Stimulated activated naive B cell treated with anti-CD40 and anti-IgM and Interleukin-4, amounts not matched to agents 10 μg/mL and 1 μg/mL and 100 μg/mL, for 72 hours (primary cell): ENCODE data around the gene GPR17.

ENCODE experiments used
- ATAC-seq, 2 donors: fragments of 150-1000 bp; cut with Tn5 transposase; replicated peaks; 2 replicates each; pipeline ENCODE4 v1.10.0; 2021; ENCODE audit warnings: moderate library complexity in 1 of 2
- DNase-seq: peaks from one replicate; pipeline ENCODE4 v3.0.0; 2021
- H3K27ac Mint-ChIP-seq: one replicate; pipeline ENCODE4 v1.8.0; 2022; ENCODE audit warnings: mild to moderate bottlenecking, mixed read lengths
- H3K27me3 Mint-ChIP-seq, 2 donors: one replicate each; pipeline ENCODE4 v1.8.0; 2022; ENCODE audit warnings: mixed read lengths in 2 of 2
- H3K36me3 Mint-ChIP-seq, 2 donors: one replicate each; pipeline ENCODE4 v1.8.0; 2022; ENCODE audit warnings: mixed read lengths in 2 of 2, mild to moderate bottlenecking in 1 of 2
- H3K4me1 Mint-ChIP-seq, 2 donors: one replicate each; pipeline ENCODE4 v1.8.0; 2022; ENCODE audit warnings: mixed read lengths in 2 of 2, mild to moderate bottlenecking in 1 of 2
- H3K4me3 Mint-ChIP-seq, 2 donors: one replicate each; pipeline ENCODE4 v1.8.0; 2022; ENCODE audit warnings: mild to moderate bottlenecking in 2 of 2, mixed read lengths in 2 of 2, moderate library complexity in 1 of 2
- H3K9me3 Mint-ChIP-seq, 2 donors: one replicate each; pipeline ENCODE4 v1.8.0; 2022; ENCODE audit warnings: mixed read lengths in 2 of 2, mild to moderate bottlenecking in 1 of 2

GPR17 gene

GRCh38 chr2:127637725-127638252 lies 8.2 kb upstream of the GPR17 start:
- peaks cover 4 to 33% of the 10 kb centered on the region in 2 donors for H3K36me3 Mint-ChIP-seq

GRCh38 chr2:127638361-127639110 lies 7.4 kb upstream of the GPR17 start:
- peak overlapping the region; percentile 95 for H3K27ac Mint-ChIP-seq
- ATAC-seq: no peak
- DNase-seq: no peak
- peaks cover 62 to 93% of the 10 kb centered on the region in 2 donors for H3K4me1 Mint-ChIP-seq
- H3K4me3 Mint-ChIP-seq: peak overlapping the region; percentile 43 to 71
- peaks cover 4 to 33% of the 10 kb centered on the region in 2 donors for H3K36me3 Mint-ChIP-seq
- H3K27me3 Mint-ChIP-seq: no peaks in the 10 kb centered on the region
- no peaks in the 10 kb centered on the region for H3K9me3 Mint-ChIP-seq

More at GRCh38 chr2:127637725-127638252, 8.2 kb upstream of the GPR17 start:
- ATAC-seq (peak; percentile 10 to 14), DNase-seq (peak; percentile 51)
- Mint-ChIP-seq H3K9me3 (no peaks in the 10 kb centered on the region), H3K27ac (peak overlapping the region; percentile 95), H3K27me3 (no peaks in the 10 kb centered on the region), H3K4me3 (peak overlapping the region; percentile 71 to 73), H3K4me1 (peaks cover 69 to 100% of the 10 kb centered on the region in 2 donors)

DNA sequence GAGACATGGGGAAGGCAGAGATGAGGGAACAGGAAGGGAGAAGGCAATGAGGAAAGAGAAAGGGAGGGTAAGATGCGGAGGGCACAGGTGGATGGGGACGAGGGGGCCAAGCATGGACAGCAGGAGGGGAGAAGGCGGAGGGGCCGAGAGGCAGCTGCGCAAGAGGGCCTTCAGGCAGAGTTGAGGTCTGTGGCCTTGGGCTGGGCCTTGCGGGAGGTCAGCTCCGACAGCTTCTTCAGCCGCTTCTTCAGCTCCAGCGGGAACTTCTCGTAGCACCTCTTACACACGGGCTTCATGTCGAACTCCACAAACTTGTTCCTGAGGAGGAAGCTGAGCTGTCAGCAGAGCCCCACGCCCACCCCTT lies 6.9 kb upstream of the GPR17 start:
- no peaks in the 10 kb centered on the region for H3K9me3 Mint-ChIP-seq
- ATAC-seq (no peak), DNase-seq (no peak)
- peaks cover 4 to 33% of the 10 kb centered on the region in 2 donors for H3K36me3 Mint-ChIP-seq
- H3K27me3 Mint-ChIP-seq: no peaks in the 10 kb centered on the region
- H3K4me1 Mint-ChIP-seq: peaks cover 60 to 93% of the 10 kb centered on the region in 2 donors
- peak overlapping the region; percentile 95 for H3K27ac Mint-ChIP-seq
- peak overlapping the region; percentile 42 to 43 for H3K4me3 Mint-ChIP-seq

DNA sequence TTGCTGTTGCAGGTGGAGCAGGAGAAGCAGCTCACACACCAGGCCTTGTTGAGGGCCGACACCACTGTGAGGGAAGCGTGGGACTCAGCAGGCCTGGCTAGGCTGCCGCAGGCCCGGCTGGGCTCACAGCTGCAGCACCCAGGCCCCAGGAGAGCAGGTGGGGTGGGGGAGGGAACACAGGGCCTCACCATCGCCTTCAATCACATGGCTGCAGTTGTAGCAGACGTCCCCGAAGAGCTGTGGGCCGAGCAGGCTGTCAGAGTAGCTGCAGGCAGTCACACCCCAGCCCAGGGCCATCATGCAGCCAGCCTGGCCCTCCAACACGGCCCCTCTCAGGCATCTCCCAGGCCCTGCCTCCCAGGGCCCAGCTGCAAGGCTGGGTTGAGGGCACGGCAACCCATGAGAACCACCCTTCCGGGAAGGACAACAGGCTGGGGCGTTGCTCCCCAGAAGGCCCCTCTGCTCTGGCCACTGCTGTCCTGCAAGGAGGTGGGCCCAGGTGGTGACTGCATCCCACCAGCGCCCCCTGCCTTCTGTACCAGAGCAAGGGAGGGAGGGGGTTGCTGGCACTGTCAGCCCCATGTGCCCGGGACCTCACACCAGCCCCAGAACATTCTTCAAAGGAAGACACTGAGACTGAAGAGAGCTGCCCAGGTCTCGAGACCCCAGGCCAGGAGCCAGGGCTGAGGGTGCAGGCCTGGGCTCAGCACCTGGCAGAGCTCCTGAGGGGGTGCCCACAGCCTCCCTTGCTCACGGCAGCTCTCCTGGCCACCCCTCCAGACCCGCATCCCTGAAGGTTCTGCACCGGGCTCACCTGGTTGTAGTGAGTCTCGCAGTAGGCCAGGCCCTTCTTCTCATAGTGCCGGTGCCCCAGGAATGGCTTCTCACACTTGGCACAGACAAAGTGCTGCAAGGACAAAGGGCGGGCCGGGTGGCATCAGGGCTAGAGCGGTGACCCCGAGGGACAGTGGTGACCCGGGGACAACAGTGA lies 5.6 kb upstream of the GPR17 start:
- ATAC-seq (peak; percentile 73 to 79), DNase-seq (peak; percentile 64)
- Mint-ChIP-seq H3K9me3 (no peaks in the 10 kb centered on the region), H3K27ac (peak overlapping the region; percentile 95), H3K36me3 (peaks cover 4 to 22% of the 10 kb centered on the region in 2 donors), H3K4me1 (peaks cover 48 to 81% of the 10 kb centered on the region in 2 donors), H3K4me3 (no peak overlapping the region), H3K27me3 (no peaks in the 10 kb centered on the region)

DNA sequence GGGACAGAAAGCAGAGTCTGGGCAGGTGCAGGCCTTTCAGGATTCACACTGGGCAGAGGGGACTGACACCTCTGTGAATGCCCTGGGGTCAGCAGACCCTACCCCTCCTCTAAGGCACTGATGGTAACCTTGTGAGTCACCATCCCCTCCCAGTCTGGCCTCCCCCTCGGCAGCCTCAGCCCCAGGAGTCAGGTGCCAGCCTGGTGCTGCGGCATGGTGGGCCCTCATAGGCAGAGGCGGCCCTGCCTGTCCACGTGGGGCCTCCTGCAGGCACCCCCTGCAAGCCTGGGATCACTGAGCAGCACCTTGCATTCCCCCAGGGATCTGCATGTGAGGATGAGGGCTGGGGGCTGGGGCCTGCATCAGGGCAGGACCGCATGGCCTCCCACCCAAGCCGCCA lies 4.8 kb upstream of the GPR17 start:
- H3K9me3 Mint-ChIP-seq: no peaks in the 10 kb centered on the region
- H3K27ac Mint-ChIP-seq: no peak overlapping the region
- no peaks in the 10 kb centered on the region for H3K27me3 Mint-ChIP-seq
- DNase-seq (no peak), ATAC-seq (no peak)
- no peak overlapping the region for H3K4me3 Mint-ChIP-seq
- peaks cover 4 to 14% of the 10 kb centered on the region in 2 donors for H3K36me3 Mint-ChIP-seq
- H3K4me1 Mint-ChIP-seq: peaks cover 42 to 79% of the 10 kb centered on the region in 2 donors

DNA sequence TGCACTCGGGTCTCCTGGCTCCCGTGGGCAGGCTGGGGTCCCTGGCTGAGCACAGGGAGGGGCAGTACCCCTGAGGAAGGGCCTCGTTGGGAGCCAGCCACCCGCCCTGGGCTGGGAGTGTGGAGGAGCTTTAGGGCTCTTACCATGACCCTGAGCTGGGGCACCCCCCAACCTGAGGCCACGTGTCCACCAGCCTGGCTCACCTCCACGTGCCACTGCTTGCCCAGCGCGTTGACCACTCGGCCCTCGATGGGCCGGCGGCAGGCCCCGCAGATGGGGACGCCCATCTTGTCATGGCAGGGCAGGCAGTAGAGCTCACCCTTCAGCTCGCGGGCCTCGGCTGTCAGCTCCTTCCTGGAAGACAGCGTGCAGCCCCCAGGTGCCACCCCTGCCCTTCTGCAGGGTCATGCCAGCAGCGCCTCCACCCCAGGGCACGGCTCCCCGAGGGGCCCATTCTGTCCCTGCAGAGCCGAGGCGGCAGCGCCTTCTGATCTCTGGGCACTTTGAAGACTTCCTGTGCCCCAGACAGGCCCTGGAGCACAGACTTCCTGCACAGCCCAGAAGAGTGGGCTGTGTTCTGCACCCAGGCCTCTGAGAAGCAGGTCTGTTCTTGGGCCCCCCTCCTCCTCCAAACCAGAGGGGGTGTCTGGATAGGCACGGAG lies 4.0 kb upstream of the GPR17 start:
- Mint-ChIP-seq H3K4me3 (peak overlapping the region in 1 of 2 donors; percentile 32), H3K4me1 (peaks cover 37 to 79% of the 10 kb centered on the region in 2 donors), H3K9me3 (no peaks in the 10 kb centered on the region), H3K36me3 (peaks cover 0 to 8% of the 10 kb centered on the region in 2 donors), H3K27ac (no peak overlapping the region), H3K27me3 (no peaks in the 10 kb centered on the region)
- DNase-seq (no peak), ATAC-seq (no peak)

DNA sequence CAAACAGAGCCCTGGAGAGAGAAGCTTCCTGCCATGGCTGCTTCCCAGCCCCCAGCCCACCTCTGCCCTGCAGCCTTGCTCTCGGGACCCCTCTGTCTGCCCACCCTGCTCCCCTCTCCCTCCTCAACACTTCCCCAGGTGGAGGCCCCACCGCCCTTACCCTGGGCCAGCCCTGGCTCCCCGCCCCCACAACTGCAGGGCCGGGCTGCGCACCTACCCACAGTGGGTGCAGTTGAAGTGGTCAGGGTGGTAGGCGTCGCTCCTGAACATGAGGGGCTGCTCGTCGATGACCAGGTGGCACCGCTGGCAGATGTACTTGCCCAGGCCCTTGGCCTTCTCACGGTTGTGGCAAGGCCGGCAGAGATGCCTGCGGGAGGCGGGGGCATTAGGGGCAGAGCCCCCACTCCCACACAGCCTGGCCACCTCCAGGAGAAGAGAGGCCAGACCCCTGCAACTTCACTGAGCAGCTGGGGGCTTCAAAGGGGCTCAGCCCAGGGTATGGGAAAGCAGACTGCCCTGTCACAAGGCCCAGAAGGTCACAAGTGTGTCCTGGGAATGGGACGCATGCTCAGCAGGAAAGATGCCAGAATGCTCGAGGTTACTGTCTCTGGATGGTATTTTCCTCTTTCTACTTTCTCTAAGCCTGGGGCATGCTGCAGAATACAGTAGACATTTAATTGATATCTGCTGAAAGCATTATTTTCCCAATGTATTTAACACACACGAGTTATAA lies 3.1 kb upstream of the GPR17 start:
- DNase-seq (no peak), ATAC-seq (no peak)
- Mint-ChIP-seq H3K27ac (no peak overlapping the region), H3K4me3 (no peak overlapping the region), H3K36me3 (peaks cover 0 to 6% of the 10 kb centered on the region in 2 donors), H3K9me3 (no peaks in the 10 kb centered on the region), H3K4me1 (peaks cover 41 to 79% of the 10 kb centered on the region in 2 donors), H3K27me3 (no peaks in the 10 kb centered on the region)

- peaks cover 40 to 79% of the 10 kb centered on the region in 2 donors for H3K4me1 Mint-ChIP-seq
- no peak overlapping the region for H3K4me3 Mint-ChIP-seq
- H3K27ac Mint-ChIP-seq: peak overlapping the region; percentile 9
- H3K9me3 Mint-ChIP-seq: no peaks in the 10 kb centered on the region
- ATAC-seq (no peak), DNase-seq (no peak)
- peaks cover 0 to 4% of the 10 kb centered on the region in 2 donors for H3K36me3 Mint-ChIP-seq
- no peaks in the 10 kb centered on the region for H3K27me3 Mint-ChIP-seq
Observed at GRCh38 chr2:127643439-127644065, 2.4 kb upstream of the GPR17 start.

DNA sequence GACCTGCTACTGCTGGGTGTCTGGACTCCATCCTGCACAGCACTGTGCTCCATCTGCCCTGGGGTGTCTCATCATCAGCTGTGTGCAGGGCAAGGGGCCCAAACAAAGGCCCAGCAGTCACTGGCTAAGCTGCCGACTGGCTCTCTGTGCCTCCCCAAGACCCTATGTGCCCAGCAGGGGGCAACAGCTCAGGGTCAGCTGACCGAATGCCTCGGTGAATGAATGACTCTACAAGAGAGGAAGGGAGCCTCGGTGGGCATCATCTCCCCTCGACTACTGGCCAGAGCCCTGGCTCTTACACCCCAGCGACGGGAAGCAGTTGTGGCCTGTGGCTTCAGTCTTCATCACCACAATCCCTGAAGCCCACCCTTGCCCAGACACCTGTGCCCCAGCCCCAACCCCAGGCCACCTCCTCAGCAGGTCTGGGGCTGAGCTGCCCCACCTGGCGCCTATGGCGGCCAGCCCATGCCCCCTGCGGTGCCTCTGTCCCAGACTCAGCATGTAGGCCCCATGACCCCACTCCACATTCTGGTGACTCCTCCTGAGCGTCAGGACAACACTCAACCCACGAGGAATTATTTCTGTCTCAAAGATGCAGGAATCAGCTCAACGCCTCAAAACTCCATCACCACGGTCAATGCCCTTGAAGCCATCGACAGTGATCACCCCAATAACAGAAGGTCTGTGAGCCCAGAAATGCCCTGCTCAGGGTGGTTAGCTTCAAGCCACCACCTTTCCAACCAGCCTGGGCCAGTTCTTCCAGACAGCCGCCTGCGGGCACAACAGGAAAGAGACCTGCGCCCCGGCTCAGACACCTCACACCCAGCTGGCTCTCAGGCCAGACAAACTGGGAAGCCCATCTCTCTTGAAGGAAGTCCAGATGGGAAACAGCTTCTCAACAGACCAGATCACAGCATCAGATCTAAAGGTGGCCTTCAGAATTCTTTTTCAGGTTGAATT lies 1.6 kb upstream of the GPR17 start:
- H3K27ac Mint-ChIP-seq: no peak overlapping the region
- no peaks in the 10 kb centered on the region for H3K9me3 Mint-ChIP-seq
- no peak for DNase-seq
- no peak overlapping the region for H3K4me3 Mint-ChIP-seq
- H3K36me3 Mint-ChIP-seq: no peaks in the 10 kb centered on the region
- no peaks in the 10 kb centered on the region for H3K27me3 Mint-ChIP-seq
- no peak for ATAC-seq
- H3K4me1 Mint-ChIP-seq: peaks cover 37 to 79% of the 10 kb centered on the region in 2 donors

GRCh38 chr2:127645026-127645394 lies 943 bp upstream of the GPR17 start:
- no peak for DNase-seq
- no peak overlapping the region for H3K4me3 Mint-ChIP-seq
- no peak for ATAC-seq
- peaks cover 37 to 79% of the 10 kb centered on the region in 2 donors for H3K4me1 Mint-ChIP-seq
- no peaks in the 10 kb centered on the region for H3K9me3 Mint-ChIP-seq
- H3K27ac Mint-ChIP-seq: no peak overlapping the region
- H3K36me3 Mint-ChIP-seq: no peaks in the 10 kb centered on the region
- no peaks in the 10 kb centered on the region for H3K27me3 Mint-ChIP-seq

GRCh38 chr2:127646487-127647241 lies 711 bp downstream of the GPR17 start:
- DNase-seq: no peak
- H3K36me3 Mint-ChIP-seq: peaks cover 0 to 1% of the 10 kb centered on the region in 2 donors
- H3K27me3 Mint-ChIP-seq: no peaks in the 10 kb centered on the region
- peaks cover 39 to 75% of the 10 kb centered on the region in 2 donors for H3K4me1 Mint-ChIP-seq
- ATAC-seq: no peak
- no peak overlapping the region for H3K4me3 Mint-ChIP-seq
- H3K27ac Mint-ChIP-seq: peak overlapping the region; percentile 20
- H3K9me3 Mint-ChIP-seq: no peaks in the 10 kb centered on the region
